OCI-M2 (cell line): ENCODE results near the gene CAMTA1.

Source experiments
- DNase-seq: peaks from one replicate; lab custom pipeline; 2025; ENCODE audit not compliant: unreplicated experiment; lab: John Stamatoyannopoulos, UW

CAMTA1 gene

GRCh38 chr1:7561331-7561921, 776.2 kb downstream of the CAMTA1 start:
- no peak for DNase-seq

GRCh38 chr1:7561936-7562728, 776.9 kb downstream of the CAMTA1 start:
- no peak for DNase-seq

- DNase-seq: no peak
Measured at GRCh38 chr1:7562729-7563605, 777.7 kb downstream of the CAMTA1 start.

- no peak for DNase-seq
Measured at GRCh38 chr1:7564137-7564536, 778.9 kb downstream of the CAMTA1 start.

GRCh38 chr1:7565099-7565750, 780.0 kb downstream of the CAMTA1 start:
- no peak for DNase-seq

- DNase-seq: no peak
Measured at GRCh38 chr1:7566417-7567375, 781.4 kb downstream of the CAMTA1 start.

- no peak for DNase-seq
Measured at GRCh38 chr1:7567376-7567775, 782.1 kb downstream of the CAMTA1 start.

- DNase-seq: no peak
Measured at GRCh38 chr1:7568053-7568452, 782.8 kb downstream of the CAMTA1 start.

GRCh38 chr1:7568901-7569524, 783.8 kb downstream of the CAMTA1 start:
- no peak for DNase-seq

- DNase-seq: no peak
Measured at GRCh38 chr1:7570311-7570710, 785.1 kb downstream of the CAMTA1 start.

GRCh38 chr1:7572654-7573152, 787.4 kb downstream of the CAMTA1 start:
- no peak for DNase-seq

GRCh38 chr1:7573481-7573880, 788.2 kb downstream of the CAMTA1 start:
- DNase-seq: no peak

- no peak for DNase-seq
Measured at GRCh38 chr1:7574121-7575040, 789.1 kb downstream of the CAMTA1 start.

GRCh38 chr1:7575041-7575400, 789.8 kb downstream of the CAMTA1 start:
- DNase-seq: no peak

- DNase-seq: no peak
Measured at GRCh38 chr1:7576946-7577657, 791.8 kb downstream of the CAMTA1 start.

- no peak for DNase-seq
Measured at GRCh38 chr1:7578206-7578605, 793.0 kb downstream of the CAMTA1 start.

GRCh38 chr1:7579016-7579415, 793.8 kb downstream of the CAMTA1 start:
- DNase-seq: no peak
